ENCODE results near the gene XPO6.
"Not testable (repeated sequence)": the region's sequence is repeated elsewhere in the genome, so short reads cannot be mapped to it uniquely, and the experiment has no call there.

- not testable (repeated sequence) for TF ChIP-seq CTCF (conservative IDR thresholded peaks at IDR 0.05; ENCODE audit: low read depth, low read length); EZH2 (IDR thresholded peaks at IDR 0.05; ENCODE audit: low read length, unreplicated experiment); EZH2phosphoT487 (IDR thresholded peaks at IDR 0.05; ENCODE audit: borderline replicate concordance, low read length)
These were observed 12.1 kb upstream of the XPO6 start for GRCh38 chr16:28223909-28224308.

Data from PC-3 (cell line).